ENCODE results near the gene PCDH8. TPM values are rescaled to one million over a fixed set of nuclear protein-coding genes. Genes with fewer than 3 reads are reported as not detected.
"Not testable (repeated sequence)": the region's sequence is repeated elsewhere in the genome, so short reads cannot be mapped to it uniquely, and the experiment has no call there.

Gene PCDH8
- total and polyA plus RNA-seq, 2 donors: 0.52 to 1.1 TPM

DNA sequence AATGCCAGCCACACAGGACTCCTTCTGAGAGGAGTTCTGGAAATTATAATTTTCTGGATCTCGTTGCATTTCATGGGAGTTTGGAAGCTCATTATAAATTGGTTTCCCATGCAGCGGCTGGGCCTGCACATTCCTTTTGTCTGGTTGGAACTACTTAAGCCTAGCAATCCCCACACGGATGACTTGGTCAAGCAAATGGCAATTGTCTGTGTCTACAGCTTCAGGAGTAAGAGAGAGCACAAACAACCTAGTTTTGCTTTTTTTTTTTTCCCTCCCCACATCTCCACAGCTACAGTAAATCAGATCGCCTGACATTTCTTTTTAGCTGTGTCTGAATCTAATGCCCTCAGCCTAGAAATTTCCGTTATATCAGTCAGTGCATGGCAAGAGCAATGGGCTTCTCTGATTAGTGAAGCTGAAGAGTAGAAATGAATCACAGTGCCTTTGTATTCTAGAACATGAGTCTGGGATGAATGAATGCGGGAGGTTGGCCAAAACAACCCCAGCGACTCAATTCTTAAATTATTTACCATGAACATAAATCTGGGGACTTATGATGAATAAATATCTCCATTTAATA lies 15.1 kb downstream of the PCDH8 start:
- no peak for DNase-seq (ENCODE audit: low read depth in 6 of 9, low spot score in 9 of 9)
- H3K4me3 ChIP-seq (ENCODE audit: low read length in 2 of 2): no peak overlapping the region
- H3K4me1 ChIP-seq (ENCODE audit: control insufficient read depth in 2 of 2, insufficient read depth in 2 of 2, low read length in 2 of 2): no peaks in the 10 kb centered on the region
- H3K27me3 ChIP-seq (ENCODE audit: control insufficient read depth in 2 of 2, insufficient read depth in 1 of 2, low read length in 1 of 2): no peaks in the 10 kb centered on the region
- no peaks in the 10 kb centered on the region for H3K36me3 ChIP-seq (ENCODE audit: control insufficient read depth in 2 of 2, insufficient read depth in 2 of 2, low read length in 1 of 2)
- H3K9me3 ChIP-seq (ENCODE audit: control insufficient read depth in 2 of 2, insufficient read depth in 1 of 2, low read length in 1 of 2): no peaks in the 10 kb centered on the region
- no peak overlapping the region for H3K27ac ChIP-seq (ENCODE audit: low read depth in 1 of 2, low read length in 1 of 2)
- 87% methylated on average over 7 of the region's 7 CpGs for WGBS

DNA sequence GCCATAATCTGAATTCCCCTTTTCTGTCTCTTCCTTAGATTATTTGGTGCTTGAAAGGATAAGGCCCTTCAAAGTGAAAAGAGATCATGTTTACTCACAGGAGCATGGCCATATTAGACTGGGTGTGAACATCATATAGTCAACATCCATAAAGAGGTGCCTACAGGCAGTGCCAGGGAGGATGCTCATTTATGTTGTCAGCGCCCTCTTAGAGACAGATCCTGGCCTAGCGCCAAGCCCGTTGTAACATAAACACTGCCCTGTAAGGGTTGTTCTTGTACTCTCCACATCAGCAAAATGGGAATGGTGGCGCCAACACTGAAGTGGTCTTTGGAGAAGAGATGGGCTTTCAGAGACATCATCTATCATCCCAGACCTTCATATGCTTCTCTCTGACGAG lies 16.1 kb downstream of the PCDH8 start:
- no peaks in the 10 kb centered on the region for H3K9me3 ChIP-seq (ENCODE audit: control insufficient read depth in 2 of 2, insufficient read depth in 1 of 2, low read length in 1 of 2)
- no peaks in the 10 kb centered on the region for H3K36me3 ChIP-seq (ENCODE audit: control insufficient read depth in 2 of 2, insufficient read depth in 2 of 2, low read length in 1 of 2)
- DNase-seq (ENCODE audit: low read depth in 6 of 9, low spot score in 9 of 9): no peak
- no peak overlapping the region for H3K4me3 ChIP-seq (ENCODE audit: low read length in 2 of 2)
- H3K27me3 ChIP-seq (ENCODE audit: control insufficient read depth in 2 of 2, insufficient read depth in 1 of 2, low read length in 1 of 2): no peaks in the 10 kb centered on the region
- no peaks in the 10 kb centered on the region for H3K4me1 ChIP-seq (ENCODE audit: control insufficient read depth in 2 of 2, insufficient read depth in 2 of 2, low read length in 2 of 2)
- H3K27ac ChIP-seq (ENCODE audit: low read depth in 1 of 2, low read length in 1 of 2): no peak overlapping the region
- 88% methylated on average over 5 of the region's 5 CpGs for WGBS

DNA sequence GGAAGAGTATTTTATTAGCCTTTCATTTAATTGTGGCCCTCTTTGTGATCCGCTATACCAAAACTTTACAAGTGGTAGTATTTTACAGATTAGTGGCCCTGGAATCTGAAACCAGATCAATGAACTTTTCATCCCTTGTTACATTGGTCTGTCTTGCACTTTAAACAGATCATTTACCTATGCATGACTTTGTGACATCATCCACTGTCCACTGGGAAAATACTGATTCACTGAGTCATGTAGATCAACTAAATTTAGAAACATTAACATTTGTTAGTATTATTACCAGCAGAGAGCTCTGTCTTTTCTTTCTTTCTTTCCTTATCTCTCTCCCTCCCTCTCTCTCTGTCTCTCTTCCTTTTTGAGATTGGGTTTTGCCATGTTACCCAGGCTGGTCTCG lies 17.5 kb downstream of the PCDH8 start:
- Histone ChIP-seq H3K27me3 (ENCODE audit: control insufficient read depth in 2 of 2, insufficient read depth in 1 of 2, low read length in 1 of 2) (no peaks in the 10 kb centered on the region), H3K9me3 (ENCODE audit: control insufficient read depth in 2 of 2, insufficient read depth in 1 of 2, low read length in 1 of 2) (no peaks in the 10 kb centered on the region), H3K4me1 (ENCODE audit: control insufficient read depth in 2 of 2, insufficient read depth in 2 of 2, low read length in 2 of 2) (no peaks in the 10 kb centered on the region), H3K27ac (ENCODE audit: low read depth in 1 of 2, low read length in 1 of 2) (no peak overlapping the region), H3K4me3 (ENCODE audit: low read length in 2 of 2) (no peak overlapping the region), H3K36me3 (ENCODE audit: control insufficient read depth in 2 of 2, insufficient read depth in 2 of 2, low read length in 1 of 2) (no peaks in the 10 kb centered on the region)
- DNase-seq (ENCODE audit: low read depth in 6 of 9, low spot score in 9 of 9): no peak
- 91% methylated on average over 2 of the region's 2 CpGs for WGBS

DNA sequence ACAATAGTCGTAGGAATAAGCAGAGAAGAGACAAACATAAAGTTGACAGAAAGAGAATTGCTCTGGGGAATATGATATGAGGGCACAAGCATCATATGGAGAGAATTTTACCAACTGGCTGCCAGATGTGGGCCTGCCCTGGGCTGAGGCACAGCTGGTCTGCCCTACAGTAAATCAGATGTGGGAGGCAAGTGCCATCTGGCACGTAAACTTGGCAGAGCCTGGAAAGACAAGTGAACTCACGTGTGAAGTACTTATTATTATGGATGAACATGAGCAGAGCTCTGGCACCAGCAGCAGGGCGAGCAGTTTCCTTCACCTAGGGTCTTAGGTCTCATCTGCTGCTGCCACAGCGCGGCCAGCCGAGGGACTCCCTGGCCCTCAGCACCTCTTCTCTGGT lies 20.6 kb downstream of the PCDH8 start:
- Histone ChIP-seq H3K4me3 (ENCODE audit: low read length in 2 of 2) (no peak overlapping the region), H3K9me3 (ENCODE audit: control insufficient read depth in 2 of 2, insufficient read depth in 1 of 2, low read length in 1 of 2) (no peaks in the 10 kb centered on the region), H3K4me1 (ENCODE audit: control insufficient read depth in 2 of 2, insufficient read depth in 2 of 2, low read length in 2 of 2) (no peaks in the 10 kb centered on the region), H3K27me3 (ENCODE audit: control insufficient read depth in 2 of 2, insufficient read depth in 1 of 2, low read length in 1 of 2) (no peaks in the 10 kb centered on the region), H3K27ac (ENCODE audit: low read depth in 1 of 2, low read length in 1 of 2) (no peak overlapping the region), H3K36me3 (ENCODE audit: control insufficient read depth in 2 of 2, insufficient read depth in 2 of 2, low read length in 1 of 2) (no peaks in the 10 kb centered on the region)
- no peak for DNase-seq (ENCODE audit: low read depth in 6 of 9, low spot score in 9 of 9)
- 96% methylated on average over 7 of the region's 7 CpGs for WGBS

- not testable (repeated sequence) for H3K4me3 ChIP-seq (ENCODE audit: low read length in 2 of 2); H3K27ac ChIP-seq (ENCODE audit: low read depth in 1 of 2, low read length in 1 of 2); H3K9me3 ChIP-seq (ENCODE audit: control insufficient read depth in 2 of 2, insufficient read depth in 1 of 2, low read length in 1 of 2); H3K4me1 ChIP-seq (ENCODE audit: control insufficient read depth in 2 of 2, insufficient read depth in 2 of 2, low read length in 2 of 2); H3K27me3 ChIP-seq (ENCODE audit: control insufficient read depth in 2 of 2, insufficient read depth in 1 of 2, low read length in 1 of 2); H3K36me3 ChIP-seq (ENCODE audit: control insufficient read depth in 2 of 2, insufficient read depth in 2 of 2, low read length in 1 of 2); DNase-seq (ENCODE audit: low read depth in 6 of 9, low spot score in 9 of 9)
- WGBS: 98% methylated on average over 28 of the region's 29 CpGs
Observed at GRCh38 chr13:52817886-52818285, 30.6 kb downstream of the PCDH8 start.

GRCh38 chr13:52815330-52815729 lies 33.1 kb downstream of the PCDH8 start:
- no peaks in the 10 kb centered on the region for H3K9me3 ChIP-seq (ENCODE audit: control insufficient read depth in 2 of 2, insufficient read depth in 1 of 2, low read length in 1 of 2)
- no peaks in the 10 kb centered on the region for H3K36me3 ChIP-seq (ENCODE audit: control insufficient read depth in 2 of 2, insufficient read depth in 2 of 2, low read length in 1 of 2)
- H3K4me1 ChIP-seq (ENCODE audit: control insufficient read depth in 2 of 2, insufficient read depth in 2 of 2, low read length in 2 of 2): no peaks in the 10 kb centered on the region
- no peak for DNase-seq (ENCODE audit: low read depth in 6 of 9, low spot score in 9 of 9)
- 97% methylated on average over 26 of the region's 26 CpGs for WGBS
- H3K4me3 ChIP-seq (ENCODE audit: low read length in 2 of 2): no peak overlapping the region
- no peaks in the 10 kb centered on the region for H3K27me3 ChIP-seq (ENCODE audit: control insufficient read depth in 2 of 2, insufficient read depth in 1 of 2, low read length in 1 of 2)
- H3K27ac ChIP-seq (ENCODE audit: low read depth in 1 of 2, low read length in 1 of 2): no peak overlapping the region

DNA sequence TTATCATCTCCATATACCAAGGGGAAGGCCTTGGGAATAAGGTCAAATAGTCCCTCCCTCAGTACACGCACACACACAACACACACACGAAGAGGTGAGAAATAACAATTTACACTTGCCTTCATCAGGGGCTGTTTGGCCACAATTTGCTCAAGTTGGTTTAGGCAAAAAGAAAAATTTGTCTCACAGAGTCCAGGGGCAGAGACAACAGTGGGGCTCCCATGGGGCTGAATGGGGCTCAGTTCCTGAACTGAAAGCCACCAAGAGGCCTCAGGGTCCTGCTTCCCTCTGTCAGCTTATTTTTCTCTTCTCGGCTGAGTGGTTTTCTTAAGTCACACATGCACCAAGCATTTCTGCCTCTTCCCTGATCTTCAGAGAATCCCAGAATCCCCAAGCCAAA lies 35.5 kb downstream of the PCDH8 start:
- no peak overlapping the region for H3K27ac ChIP-seq (ENCODE audit: low read depth in 1 of 2, low read length in 1 of 2)
- no peaks in the 10 kb centered on the region for H3K9me3 ChIP-seq (ENCODE audit: control insufficient read depth in 2 of 2, insufficient read depth in 1 of 2, low read length in 1 of 2)
- DNase-seq (ENCODE audit: low read depth in 6 of 9, low spot score in 9 of 9): no peak
- no peak overlapping the region for H3K4me3 ChIP-seq (ENCODE audit: low read length in 2 of 2)
- WGBS: 94% methylated on average over 3 of the region's 3 CpGs
- no peaks in the 10 kb centered on the region for H3K4me1 ChIP-seq (ENCODE audit: control insufficient read depth in 2 of 2, insufficient read depth in 2 of 2, low read length in 2 of 2)
- no peaks in the 10 kb centered on the region for H3K36me3 ChIP-seq (ENCODE audit: control insufficient read depth in 2 of 2, insufficient read depth in 2 of 2, low read length in 1 of 2)
- no peaks in the 10 kb centered on the region for H3K27me3 ChIP-seq (ENCODE audit: control insufficient read depth in 2 of 2, insufficient read depth in 1 of 2, low read length in 1 of 2)

DNA sequence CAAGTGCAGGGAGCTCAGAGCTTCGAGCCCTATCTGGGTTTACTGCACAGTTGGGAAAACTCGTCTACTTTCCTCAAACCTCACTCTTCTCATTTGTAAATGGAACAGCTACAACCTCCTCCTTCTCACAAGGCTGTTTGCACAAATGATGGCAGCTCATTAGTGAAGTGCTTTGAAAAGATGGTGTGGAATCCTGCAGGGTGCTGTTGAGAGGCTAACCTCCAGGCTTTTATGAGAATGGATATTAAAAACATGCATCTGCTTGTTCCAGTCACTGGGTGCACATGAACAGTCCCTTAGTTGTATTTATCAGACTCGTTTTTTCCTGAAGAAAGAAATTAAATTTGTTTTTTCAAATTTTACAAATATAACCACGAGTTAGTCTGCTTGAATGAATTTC lies 36.6 kb downstream of the PCDH8 start:
- WGBS: 85% methylated on average over 4 of the region's 4 CpGs
- no peak for DNase-seq (ENCODE audit: low read depth in 6 of 9, low spot score in 9 of 9)
- H3K27me3 ChIP-seq (ENCODE audit: control insufficient read depth in 2 of 2, insufficient read depth in 1 of 2, low read length in 1 of 2): no peaks in the 10 kb centered on the region
- no peak overlapping the region for H3K27ac ChIP-seq (ENCODE audit: low read depth in 1 of 2, low read length in 1 of 2)
- H3K36me3 ChIP-seq (ENCODE audit: control insufficient read depth in 2 of 2, insufficient read depth in 2 of 2, low read length in 1 of 2): no peaks in the 10 kb centered on the region
- no peaks in the 10 kb centered on the region for H3K4me1 ChIP-seq (ENCODE audit: control insufficient read depth in 2 of 2, insufficient read depth in 2 of 2, low read length in 2 of 2)
- no peaks in the 10 kb centered on the region for H3K9me3 ChIP-seq (ENCODE audit: control insufficient read depth in 2 of 2, insufficient read depth in 1 of 2, low read length in 1 of 2)
- no peak overlapping the region for H3K4me3 ChIP-seq (ENCODE audit: low read length in 2 of 2)

- WGBS: 78% methylated on average over 3 of the region's 3 CpGs
- Histone ChIP-seq H3K9me3 (ENCODE audit: control insufficient read depth in 2 of 2, insufficient read depth in 1 of 2, low read length in 1 of 2) (no peaks in the 10 kb centered on the region), H3K4me3 (ENCODE audit: low read length in 2 of 2) (no peak overlapping the region), H3K27ac (ENCODE audit: low read depth in 1 of 2, low read length in 1 of 2) (no peak overlapping the region), H3K36me3 (ENCODE audit: control insufficient read depth in 2 of 2, insufficient read depth in 2 of 2, low read length in 1 of 2) (no peaks in the 10 kb centered on the region), H3K4me1 (ENCODE audit: control insufficient read depth in 2 of 2, insufficient read depth in 2 of 2, low read length in 2 of 2) (no peaks in the 10 kb centered on the region), H3K27me3 (ENCODE audit: control insufficient read depth in 2 of 2, insufficient read depth in 1 of 2, low read length in 1 of 2) (no peaks in the 10 kb centered on the region)
- no peak for DNase-seq (ENCODE audit: low read depth in 6 of 9, low spot score in 9 of 9)
Observed at GRCh38 chr13:52810526-52810925, 37.9 kb downstream of the PCDH8 start.

- no peaks in the 10 kb centered on the region for H3K27me3 ChIP-seq (ENCODE audit: control insufficient read depth in 2 of 2, insufficient read depth in 1 of 2, low read length in 1 of 2)
- no peak overlapping the region for H3K27ac ChIP-seq (ENCODE audit: low read depth in 1 of 2, low read length in 1 of 2)
- no peaks in the 10 kb centered on the region for H3K4me1 ChIP-seq (ENCODE audit: control insufficient read depth in 2 of 2, insufficient read depth in 2 of 2, low read length in 2 of 2)
- no peak for DNase-seq (ENCODE audit: low read depth in 6 of 9, low spot score in 9 of 9)
- H3K36me3 ChIP-seq (ENCODE audit: control insufficient read depth in 2 of 2, insufficient read depth in 2 of 2, low read length in 1 of 2): no peaks in the 10 kb centered on the region
- no peaks in the 10 kb centered on the region for H3K9me3 ChIP-seq (ENCODE audit: control insufficient read depth in 2 of 2, insufficient read depth in 1 of 2, low read length in 1 of 2)
- 97% methylated on average over 5 of the region's 5 CpGs for WGBS
- H3K4me3 ChIP-seq (ENCODE audit: low read length in 2 of 2): no peak overlapping the region
Observed at GRCh38 chr13:52810011-52810410, 38.4 kb downstream of the PCDH8 start.

Measured in thymus (tissue), 11 donors.